Measurements from ENCODE around the gene SMYD3. TPM values are rescaled to one million over a fixed set of nuclear protein-coding genes. Genes with fewer than 3 reads are reported as not detected.

SMYD3 gene
- total RNA-seq, 1 experiment from 2014 or later: 25.5 TPM

GRCh38 chr1:246169486-246169885 is 337.6 kb downstream of the SMYD3 start:
- H3K27me3 ChIP-seq (ENCODE audit: insufficient read depth, low read length): no peaks in the 10 kb centered on the region
- no peaks in the 10 kb centered on the region for H4K20me1 ChIP-seq (ENCODE audit: control insufficient read depth, insufficient read depth, insufficient read length)
- no peak overlapping the region for H3K56ac ChIP-seq (ENCODE audit: insufficient read length, low read depth, low read length)
- no peaks in the 10 kb centered on the region for H3K36me3 Mint-ChIP-seq (ENCODE audit: insufficient read depth in 1 of 3, low read depth in 3 of 3)
- H3K4me1 Mint-ChIP-seq: no peaks in the 10 kb centered on the region
- WGBS (ENCODE audit: extremely low coverage, insufficient read length, low lambda C conversion rate): no CpG with 5 or more reads among the region's 8 CpGs
- H3K9me3 ChIP-seq (ENCODE audit: control insufficient read depth, low read depth, low read length): no peaks in the 10 kb centered on the region
- H3K23me2 ChIP-seq (ENCODE audit: insufficient read length, low read depth, low read length, poor library complexity, severe bottlenecking): no peaks in the 10 kb centered on the region
- no peaks in the 10 kb centered on the region for H3K4me1 ChIP-seq (ENCODE audit: insufficient read depth, low read length)
- H2BK12ac ChIP-seq (ENCODE audit: insufficient read length, low read depth, low read length): no peak overlapping the region
- H3K27me3 Mint-ChIP-seq (ENCODE audit: low read depth): no peaks in the 10 kb centered on the region
- no peak overlapping the region for H2BK5ac ChIP-seq (ENCODE audit: insufficient read length, low read length)
- no peak overlapping the region for H4K91ac ChIP-seq (ENCODE audit: insufficient read length, low read depth, low read length)
- H3K27ac Mint-ChIP-seq: no peak overlapping the region
- H2AK5ac ChIP-seq (ENCODE audit: insufficient read length, low read length): no peak overlapping the region
- H2BK120ac ChIP-seq (ENCODE audit: low read depth, low read length, poor library complexity, severe bottlenecking): no peak overlapping the region
- no peak overlapping the region for H3K4ac ChIP-seq (ENCODE audit: low read depth, low read length)
- DNase-seq: no peak
- H3K18ac ChIP-seq (ENCODE audit: insufficient read length, low read depth, low read length): no peak overlapping the region
- H3K9me3 Mint-ChIP-seq: no peaks in the 10 kb centered on the region; a peak in 1 of 5 replicates
- no peak overlapping the region for H3K9ac ChIP-seq (ENCODE audit: extremely low read depth, insufficient read length, low read length)
- no peak overlapping the region for H3K27ac ChIP-seq (ENCODE audit: insufficient read length, low read depth, low read length)
- H2BK15ac ChIP-seq (ENCODE audit: low read depth, low read length): no peak overlapping the region
- no peak overlapping the region for H4K8ac ChIP-seq (replicated peaks; ENCODE audit: insufficient read length, low read depth, low read length)
- H2BK20ac ChIP-seq (ENCODE audit: low read depth, low read length, poor library complexity, severe bottlenecking): no peak overlapping the region
- no peak overlapping the region for H3K4me3 Mint-ChIP-seq
- no peak overlapping the region for H3K23ac ChIP-seq (ENCODE audit: insufficient read length, low read depth, low read length)
- no peak for TF ChIP-seq CTCF (conservative IDR thresholded peaks at IDR 0.05)
- no peak overlapping the region for H3T11ph ChIP-seq (ENCODE audit: low read length)
- no peak overlapping the region for H2AFZ ChIP-seq (ENCODE audit: low read length)
- no peak overlapping the region for H3K14ac ChIP-seq (ENCODE audit: insufficient read depth, low read length)
- H4K5ac ChIP-seq (ENCODE audit: insufficient read length, low read depth, low read length): no peak overlapping the region
- no peaks in the 10 kb centered on the region for H3K79me1 ChIP-seq (ENCODE audit: insufficient read depth, low read depth, low read length, poor library complexity, severe bottlenecking)
- H3K4me2 ChIP-seq (ENCODE audit: insufficient read depth, insufficient read length, low read length): no peak overlapping the region
- H3K79me2 ChIP-seq (ENCODE audit: insufficient read depth, low read length): no peaks in the 10 kb centered on the region

Measured in H9 (cell line).